Heart right ventricle (tissue), 16 donors: ENCODE data around the gene CREBL2. TPM values are rescaled to one million over a fixed set of nuclear protein-coding genes. Genes with fewer than 3 reads are reported as not detected.

Source experiments
- ATAC-seq, 8 donors: fragments of 200-7000 bp; cut with Tn5 transposase; one replicate each; pipeline ENCODE4 v1.9.1; 2020; ENCODE audit warnings: mild to moderate bottlenecking in 8 of 8, moderate library complexity in 8 of 8, moderate number of reproducible peaks in 1 of 8
- DNase-seq, 2 donors: peaks; one replicate each; pipeline ENCODE4 v3.0.0-alpha.2; 2020
- H3K27ac ChIP-seq, 10 donors: fragments of 200-600 bp; sonication (generic) in 2 of 10; one replicate each; pipeline versions ENCODE4 v1.5.0 to v1.8.0; 2020 to 2022; ENCODE audit warnings: mild to moderate bottlenecking in 3 of 10
- H3K27me3 ChIP-seq, 7 donors: fragments of 200-600 bp; one replicate each; pipeline ENCODE4 v1.8.0; 2021 to 2022; ENCODE audit warnings: mild to moderate bottlenecking in 2 of 7
- H3K36me3 ChIP-seq, 9 donors: fragments of 200-600 bp; sonication (generic) in 1 of 9; one replicate each; pipeline versions ENCODE4 v1.5.0 to v1.8.0; 2020 to 2022; ENCODE audit warnings: mild to moderate bottlenecking in 2 of 9
- H3K4me1 ChIP-seq, 9 donors: fragments of 200-600 bp; sonication (generic) in 1 of 9; one replicate each; pipeline versions ENCODE4 v1.5.0 to v1.8.0; 2020 to 2022; ENCODE audit warnings: mild to moderate bottlenecking in 4 of 9
- H3K4me3 ChIP-seq, 10 donors: fragments of 200-600 bp; sonication (generic) in 2 of 10; one replicate each; pipeline versions ENCODE4 v1.5.0 to v1.8.0; 2020 to 2022; ENCODE audit warnings: mild to moderate bottlenecking in 7 of 10, moderate library complexity in 2 of 10
- H3K9me3 ChIP-seq, 11 donors: fragments of 200-600 bp in 10 of 11; sonication (generic) in 2 of 11; one replicate each; pipeline versions ENCODE4 v1.5.0 to v1.8.0; 2013 to 2022; ENCODE audit warnings: mild to moderate bottlenecking in 2 of 11, control low read depth in 1 of 11, moderate library complexity in 1 of 11
- WGBS, 2 donors: extraction: QIAGEN DNeasy Blood & Tissue Kit; methylation state at CpG; one replicate each; pipeline ENCODE4 v1.1.7; 2013; ENCODE audit warnings: inconsistent platforms in 1 of 2; 5-methylcytosine and 5-hydroxymethylcytosine counted together
- intact Hi-C, 10 donors: fragments of 100-400 bp; cut with DNase I; formaldehyde crosslinking; loops; one replicate each; pipeline versions ENCODE4 v1.11.1 to v1.14.2; 2022
- polyA plus RNA-seq, 2 donors: library from polyadenylated mRNA; stranded (reverse); fragments of 200-250 nt; gene quantifications; one replicate each; pipeline ENCODE4 v1.2.3, GENCODE V29; 2013
- total RNA-seq, 10 donors: library from RNA; stranded (reverse); fragmentation: NEBNext Ultra II Directional in 3 of 10; extraction: Animal tissue kit (Norgen Biotek cat#: 25700) in 3 of 10; gene quantifications; one replicate each; pipeline versions ENCODE4 v1.2.1 to v1.2.4, GENCODE V29; 2021 to 2023
- TF ChIP-seq, protein P1 (sequence below), 9 donors: fragments of 200-600 bp; sonication (generic) in 2 of 9; IDR thresholded peaks; one replicate each; pipeline versions ENCODE4 v1.5.0 to v1.8.0; 2021 to 2022; ENCODE audit warnings: antibody characterized with exemption in 9 of 9, mild to moderate bottlenecking in 5 of 9, moderate library complexity in 1 of 9
- donor health status: Arrhythmogenic right ventricular cardiomyopathy.
- donor health status: ischemic (EF 13 %, LVEDD 7.1; RV severe dilation, severe dysfunction).
- donor health status: healthy with polysubstance abuse.
- donor health status: DM: no; HTN: yes; CAD: no.
- donor health status: DM: no; HTN: no; CAD: no.
- donor health status: ischemic (EF 25% LVEDD 6.9; RV normal size, moderate dysfunction).
- donor health status: ischemic (EF 25% LVEDD 5.7; RV mildly dilated, moderate dysfunction).
- donor health status: healthy.
- donor health status: DM: yes; HTN: yes; CAD: no.
- donor health status: Ischemic cardiomyopathy.
- donor health status: ischemic (EF 35%, LVEDD 5.7; RV mildly dilated, moderate dysfunction).
- donor health status: nonischemic (EF 11% LVEDD 7.7; RV severe dilation, severe dysfunction).
- donor health status: DM: yes; HTN: yes; CAD: no.
- donor health status: PGD.
- donor health status: ischemic (EF 29% LVEDD 5.4; RV normal size, mild dysfunction).
- donor health status: nonischemic (EF 23%, LVEDD 6.1; RV moderate dilation, normal function).

Gene CREBL2
- total and polyA plus RNA-seq, 12 donors: 9.3 to 26.4 (median 18.3) TPM

DNA sequence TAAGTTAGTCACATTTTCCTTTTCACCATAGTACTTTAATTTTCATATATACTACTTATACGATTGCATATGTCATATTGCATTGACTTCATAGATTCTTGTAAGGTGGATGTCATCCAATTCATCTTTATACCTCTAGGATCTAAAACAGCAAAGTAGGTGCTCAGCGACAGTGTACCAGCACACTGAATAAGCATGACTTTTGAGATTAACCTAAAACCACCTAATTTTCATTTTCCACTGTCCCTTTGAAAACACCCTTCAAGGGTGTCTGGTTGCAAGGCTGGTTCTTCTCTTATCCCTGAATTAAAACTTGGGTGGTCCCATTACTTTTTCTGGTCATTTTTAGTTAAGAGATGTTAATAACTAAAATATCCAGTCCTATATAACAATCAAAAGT lies 79.9 kb downstream of the CREBL2 start:
- intact Hi-C loops: no loop called here
- Histone ChIP-seq H3K36me3 (no peaks in the 10 kb centered on the region), H3K27ac (no peak overlapping the region), H3K27me3 (no peaks in the 10 kb centered on the region), H3K4me1 (peaks cover 0 to 6% (median 0%) of the 10 kb centered on the region in 9 donors), H3K4me3 (no peak overlapping the region), H3K9me3 (no peaks in the 10 kb centered on the region)
- 90 to 92% methylated on average over 2 of the region's 2 CpGs for WGBS, 2 donors
- ATAC-seq (no peak), DNase-seq (no peak)
- TF ChIP-seq, protein P1, sequence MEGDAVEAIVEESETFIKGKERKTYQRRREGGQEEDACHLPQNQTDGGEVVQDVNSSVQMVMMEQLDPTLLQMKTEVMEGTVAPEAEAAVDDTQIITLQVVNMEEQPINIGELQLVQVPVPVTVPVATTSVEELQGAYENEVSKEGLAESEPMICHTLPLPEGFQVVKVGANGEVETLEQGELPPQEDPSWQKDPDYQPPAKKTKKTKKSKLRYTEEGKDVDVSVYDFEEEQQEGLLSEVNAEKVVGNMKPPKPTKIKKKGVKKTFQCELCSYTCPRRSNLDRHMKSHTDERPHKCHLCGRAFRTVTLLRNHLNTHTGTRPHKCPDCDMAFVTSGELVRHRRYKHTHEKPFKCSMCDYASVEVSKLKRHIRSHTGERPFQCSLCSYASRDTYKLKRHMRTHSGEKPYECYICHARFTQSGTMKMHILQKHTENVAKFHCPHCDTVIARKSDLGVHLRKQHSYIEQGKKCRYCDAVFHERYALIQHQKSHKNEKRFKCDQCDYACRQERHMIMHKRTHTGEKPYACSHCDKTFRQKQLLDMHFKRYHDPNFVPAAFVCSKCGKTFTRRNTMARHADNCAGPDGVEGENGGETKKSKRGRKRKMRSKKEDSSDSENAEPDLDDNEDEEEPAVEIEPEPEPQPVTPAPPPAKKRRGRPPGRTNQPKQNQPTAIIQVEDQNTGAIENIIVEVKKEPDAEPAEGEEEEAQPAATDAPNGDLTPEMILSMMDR (IDR thresholded peaks at IDR 0.05): no peak

DNA sequence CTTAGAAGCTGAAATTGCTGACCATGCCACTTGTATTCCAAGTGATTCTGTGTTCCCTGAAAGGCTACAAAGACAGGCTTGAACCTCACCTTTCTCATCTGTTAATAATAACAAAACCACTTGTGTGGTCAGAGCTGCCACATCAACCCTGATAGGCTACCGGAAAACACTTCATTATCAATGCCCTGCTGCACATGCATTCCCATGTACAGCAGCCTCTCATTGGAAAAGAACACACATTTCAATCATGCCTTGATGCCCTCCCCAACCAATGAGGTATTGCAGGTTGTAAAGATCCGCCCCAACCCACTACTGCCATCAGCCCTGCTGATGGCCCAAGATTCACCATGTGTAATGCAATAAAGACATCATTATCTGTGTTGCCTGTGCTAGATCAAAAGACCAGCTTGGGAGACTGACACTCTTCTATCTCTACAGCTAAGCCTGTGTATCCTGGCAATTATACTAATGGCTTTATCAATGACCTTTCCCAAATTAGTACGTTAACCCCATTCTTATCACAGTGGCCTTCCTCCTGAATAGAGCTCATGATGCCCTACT lies 81.5 kb downstream of the CREBL2 start:
- no peak overlapping the region for H3K4me3 ChIP-seq
- peaks cover 0 to 17% (median 6%) of the 10 kb centered on the region in 9 donors for H3K4me1 ChIP-seq
- no peak for ATAC-seq
- DNase-seq: no peak
- intact Hi-C loops: no loop called here
- H3K9me3 ChIP-seq: no peaks in the 10 kb centered on the region
- TF ChIP-seq, protein P1 (IDR thresholded peaks at IDR 0.05): no peak
- no peaks in the 10 kb centered on the region for H3K36me3 ChIP-seq
- H3K27me3 ChIP-seq: no peaks in the 10 kb centered on the region
- H3K27ac ChIP-seq: no peak overlapping the region
- 41 to 46% methylated on average over 3 of the region's 3 CpGs for WGBS, 2 donors

Other genes starting within 250 kb of the CREBL2 start
- 10 to 100 TPM; 10.9 to 21.7 (median 17.6) TPM for gene DUSP16, start 49.0 kb upstream of the CREBL2 start, total RNA-seq
- gene DUSP16, start 49.0 kb upstream of the CREBL2 start, polyA plus RNA-seq: 1 to 10 TPM; 2.6 to 4.8 TPM
- under 1 TPM in 1 of 10 donors, not detected in 9; 0.56 TPM for gene GPR19, start 84.3 kb downstream of the CREBL2 start, total RNA-seq
- under 1 TPM; 0.09 to 0.15 TPM for gene GPR19, start 84.3 kb downstream of the CREBL2 start, polyA plus RNA-seq
- gene CDKN1B, start 105.5 kb downstream of the CREBL2 start, total RNA-seq: 10 to 100 TPM; 26.3 to 56.2 (median 39.2) TPM
- gene CDKN1B, start 105.5 kb downstream of the CREBL2 start, polyA plus RNA-seq: 10 to 100 TPM; 20.8 to 21.7 TPM
- 10 to 100 TPM; 11.1 to 98.8 (median 22.0) TPM for gene APOLD1, start 173.8 kb downstream of the CREBL2 start, total RNA-seq
- gene APOLD1, start 173.8 kb downstream of the CREBL2 start, polyA plus RNA-seq: 10 to 100 TPM; 11.6 to 19.8 TPM
- gene DDX47, start 201.5 kb downstream of the CREBL2 start, total RNA-seq: 10 to 100 TPM; 24.0 to 32.3 (median 29.9) TPM
- 10 to 100 TPM; 16.8 to 29.5 TPM for gene DDX47, start 201.5 kb downstream of the CREBL2 start, polyA plus RNA-seq